Smooth muscle cell (in vitro differentiated cells): Measurements from ENCODE around the gene S100B. TPM values are rescaled to one million over a fixed set of nuclear protein-coding genes. Genes with fewer than 3 reads are reported as not detected.

ENCODE experiments used
- DNase-seq: peaks from one replicate; lab custom pipeline; 2025; ENCODE audit not compliant: unreplicated experiment; lab: John Stamatoyannopoulos, UW
- H2AFZ ChIP-seq: fragments of 200-600 bp; sonication (generic); 2 replicates; pipeline ENCODE4 v1.6.0; 2016; ENCODE audit warnings: antibody characterized with exemption, low read depth, mild to moderate bottlenecking
- H3F3A ChIP-seq: fragments of 200-600 bp; sonication (generic); 2 replicates; pipeline ENCODE4 v1.6.0; 2017; ENCODE audit warnings: antibody characterized with exemption, low read depth
- H3K27ac ChIP-seq: fragments of 200-600 bp; sonication (generic); 2 replicates; pipeline ENCODE4 v1.5.1; 2016; ENCODE audit warnings: low read depth, mild to moderate bottlenecking
- H3K27me3 ChIP-seq: fragments of 200-600 bp; sonication (generic); 2 replicates; pipeline ENCODE4 v1.6.1; 2016; ENCODE audit warnings: low read depth, mild to moderate bottlenecking
- H3K36me3 ChIP-seq: fragments of 200-600 bp; sonication (generic); 2 replicates; pipeline ENCODE4 v1.5.1; 2016; ENCODE audit warnings: low read depth
- H3K4me1 ChIP-seq: fragments of 200-600 bp; sonication (generic); 2 replicates; pipeline ENCODE4 v1.5.1; 2016; ENCODE audit warnings: low read depth
- H3K4me2 ChIP-seq: fragments of 200-600 bp; sonication (generic); 2 replicates; pipeline ENCODE4 v1.6.0; 2016; ENCODE audit warnings: mild to moderate bottlenecking
- H3K4me3 ChIP-seq: fragments of 200-600 bp; sonication (generic); 2 replicates; pipeline ENCODE4 v1.5.1; 2016; ENCODE audit warnings: mild to moderate bottlenecking
- H3K79me2 ChIP-seq: fragments of 200-600 bp; sonication (generic); 2 replicates; pipeline ENCODE4 v1.6.0; 2016; ENCODE audit warnings: low read depth, mild to moderate bottlenecking
- H3K9ac ChIP-seq: fragments of 200-600 bp; sonication (generic); 2 replicates; pipeline ENCODE4 v1.6.0; 2016; ENCODE audit warnings: low read depth
- H3K9me3 ChIP-seq: fragments of 200-600 bp; sonication (generic); replicated peaks from 2 replicates; pipeline ENCODE4 v1.5.1; 2016; ENCODE audit warnings: low read depth
- H4K20me1 ChIP-seq: fragments of 200-600 bp; sonication (generic); 2 replicates; pipeline ENCODE4 v1.6.0; 2016; ENCODE audit warnings: low read depth
- WGBS: methylation state at CpG from one replicate; pipeline ENCODE4 v1.1.7; 2016; ENCODE audit warnings: low lambda C conversion rate; 5-methylcytosine and 5-hydroxymethylcytosine counted together
- polyA plus RNA-seq: library from polyadenylated mRNA; unstranded; fragments of >200 nt; fragmentation: Nextera tagmentation; extraction: Ambion mirVana; gene quantifications from 2 replicates; pipeline ENCODE4 v1.2.1, GENCODE V29; 2016
- total RNA-seq: library from RNA; depleted of rRNA; stranded (reverse); fragments of >200 nt; gene quantifications from 2 replicates; pipeline ENCODE4 v1.2.3, GENCODE V29; 2014
- TF ChIP-seq, protein P1 (sequence below): fragments of 200-600 bp; sonication (generic); IDR thresholded peaks from 2 replicates; pipeline ENCODE4 v1.5.1; 2017; ENCODE audit warnings: borderline replicate concordance, mild to moderate bottlenecking, antibody characterized with exemption; ENCODE audit not compliant: insufficient read depth, poor library complexity, severe bottlenecking

S100B gene
- total and polyA plus RNA-seq, 2 experiments from 2014 or later, result not detected

DNA sequence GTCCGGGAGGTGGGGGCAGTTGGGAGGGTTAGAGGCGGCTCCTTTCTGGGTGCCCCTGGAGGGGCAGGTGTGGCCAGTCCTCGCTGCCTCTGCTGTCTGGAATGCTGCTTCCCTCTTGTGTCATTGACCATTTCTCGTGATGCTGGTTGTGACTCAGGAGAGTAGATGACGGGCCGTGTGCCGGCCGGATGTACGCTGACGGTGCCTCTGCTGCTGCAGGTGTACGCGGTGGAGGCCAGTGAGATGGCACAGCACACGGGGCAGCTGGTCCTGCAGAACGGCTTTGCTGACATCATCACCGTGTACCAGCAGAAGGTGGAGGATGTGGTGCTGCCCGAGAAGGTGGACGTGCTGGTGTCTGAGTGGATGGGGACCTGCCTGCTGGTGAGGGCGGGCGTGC, 44.5 kb upstream of the S100B start:
- H3F3A ChIP-seq, result no peaks in the 10 kb centered on the region
- no peak overlapping the region for H3K9ac ChIP-seq
- no peak overlapping the region for H2AFZ ChIP-seq
- H3K79me2 ChIP-seq, result peaks cover 45% of the 10 kb centered on the region
- no peak overlapping the region for H3K27ac ChIP-seq
- TF ChIP-seq, protein P1, sequence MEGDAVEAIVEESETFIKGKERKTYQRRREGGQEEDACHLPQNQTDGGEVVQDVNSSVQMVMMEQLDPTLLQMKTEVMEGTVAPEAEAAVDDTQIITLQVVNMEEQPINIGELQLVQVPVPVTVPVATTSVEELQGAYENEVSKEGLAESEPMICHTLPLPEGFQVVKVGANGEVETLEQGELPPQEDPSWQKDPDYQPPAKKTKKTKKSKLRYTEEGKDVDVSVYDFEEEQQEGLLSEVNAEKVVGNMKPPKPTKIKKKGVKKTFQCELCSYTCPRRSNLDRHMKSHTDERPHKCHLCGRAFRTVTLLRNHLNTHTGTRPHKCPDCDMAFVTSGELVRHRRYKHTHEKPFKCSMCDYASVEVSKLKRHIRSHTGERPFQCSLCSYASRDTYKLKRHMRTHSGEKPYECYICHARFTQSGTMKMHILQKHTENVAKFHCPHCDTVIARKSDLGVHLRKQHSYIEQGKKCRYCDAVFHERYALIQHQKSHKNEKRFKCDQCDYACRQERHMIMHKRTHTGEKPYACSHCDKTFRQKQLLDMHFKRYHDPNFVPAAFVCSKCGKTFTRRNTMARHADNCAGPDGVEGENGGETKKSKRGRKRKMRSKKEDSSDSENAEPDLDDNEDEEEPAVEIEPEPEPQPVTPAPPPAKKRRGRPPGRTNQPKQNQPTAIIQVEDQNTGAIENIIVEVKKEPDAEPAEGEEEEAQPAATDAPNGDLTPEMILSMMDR, result no peak
- WGBS, result 91% methylated on average over 19 of the region's 19 CpGs
- peaks cover 48% of the 10 kb centered on the region for H4K20me1 ChIP-seq
- H3K27me3 ChIP-seq, result no peaks in the 10 kb centered on the region
- DNase-seq, result no peak
- H3K9me3 ChIP-seq, result peaks cover under 1% of the 10 kb centered on the region
- no peak overlapping the region for H3K4me3 ChIP-seq
- no peak overlapping the region for H3K4me2 ChIP-seq
- H3K4me1 ChIP-seq, result no peaks in the 10 kb centered on the region
- peaks cover 44% of the 10 kb centered on the region for H3K36me3 ChIP-seq

DNA sequence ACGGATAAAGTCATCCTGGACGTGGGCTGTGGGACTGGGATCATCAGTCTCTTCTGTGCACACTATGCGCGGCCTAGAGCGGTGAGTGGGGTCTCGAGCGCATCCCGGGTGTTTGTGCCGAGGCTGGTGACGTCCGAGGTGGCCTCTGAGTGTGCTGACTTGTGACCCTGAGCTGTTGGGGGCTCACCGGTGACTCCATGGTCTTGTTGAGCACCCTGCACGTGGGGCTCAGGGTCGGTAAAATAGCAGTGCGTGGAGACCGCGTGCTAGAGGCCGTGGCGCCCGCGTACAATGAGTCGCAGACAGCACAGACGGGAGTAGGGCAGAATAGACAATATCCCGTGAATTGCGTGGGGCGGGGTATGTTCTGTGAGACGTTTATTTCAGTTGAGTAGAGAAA, 43.7 kb upstream of the S100B start:
- peaks cover 47% of the 10 kb centered on the region for H3K79me2 ChIP-seq
- H3K4me1 ChIP-seq, result no peaks in the 10 kb centered on the region
- H4K20me1 ChIP-seq, result peaks cover 48% of the 10 kb centered on the region
- H3F3A ChIP-seq, result no peaks in the 10 kb centered on the region
- H3K4me2 ChIP-seq, result no peak overlapping the region
- H3K9me3 ChIP-seq, result no peaks in the 10 kb centered on the region
- H3K27ac ChIP-seq, result no peak overlapping the region
- WGBS, result 96% methylated on average over 27 of the region's 27 CpGs
- TF ChIP-seq, protein P1, result no peak
- peaks cover 44% of the 10 kb centered on the region for H3K36me3 ChIP-seq
- no peaks in the 10 kb centered on the region for H3K27me3 ChIP-seq
- no peak for DNase-seq
- no peak overlapping the region for H2AFZ ChIP-seq
- H3K9ac ChIP-seq, result no peak overlapping the region
- no peak overlapping the region for H3K4me3 ChIP-seq

DNA sequence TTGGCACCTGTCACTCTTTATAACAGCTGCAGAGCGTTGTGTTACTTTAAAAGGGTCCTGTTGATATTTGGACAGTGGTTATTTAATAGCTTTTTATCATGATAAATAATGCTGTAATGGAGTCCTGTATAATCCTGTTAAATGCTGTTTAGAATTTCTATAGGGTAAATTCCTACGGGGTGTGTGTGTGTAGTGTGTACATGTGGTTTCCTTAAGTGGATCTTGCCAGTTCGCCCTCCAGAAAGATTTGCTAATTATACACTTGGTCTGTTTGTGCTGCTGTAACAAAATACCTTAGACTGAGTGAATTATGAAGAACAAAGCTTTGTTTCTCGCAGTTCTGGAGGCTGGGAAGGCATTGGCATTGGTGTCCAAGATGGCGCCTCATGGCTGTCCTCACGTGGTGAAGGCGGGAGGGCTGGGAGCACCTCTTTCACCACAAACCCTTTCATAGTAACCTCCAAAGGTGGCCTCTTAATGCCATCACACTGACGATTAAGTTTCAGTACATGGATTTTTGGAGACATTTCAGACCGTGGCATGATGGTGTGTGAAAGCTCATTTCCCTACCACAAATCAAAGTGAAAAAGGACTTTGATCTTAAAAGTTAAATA, 41.8 kb upstream of the S100B start:
- Histone ChIP-seq H3K27ac (no peak overlapping the region), H3K4me2 (no peak overlapping the region), H3F3A (no peaks in the 10 kb centered on the region), H3K9ac (no peak overlapping the region), H4K20me1 (peaks cover 52% of the 10 kb centered on the region), H3K4me1 (no peaks in the 10 kb centered on the region), H3K79me2 (peaks cover 47% of the 10 kb centered on the region), H2AFZ (no peak overlapping the region), H3K36me3 (peaks cover 30% of the 10 kb centered on the region), H3K27me3 (no peaks in the 10 kb centered on the region), H3K9me3 (no peaks in the 10 kb centered on the region), H3K4me3 (no peak overlapping the region)
- WGBS, result 88% methylated on average over 9 of the region's 9 CpGs
- DNase-seq, result no peak
- TF ChIP-seq, protein P1, result no peak

GRCh38 chr21:46645840-46646239, 41.0 kb upstream of the S100B start:
- Histone ChIP-seq H3K4me2 (no peak overlapping the region), H3K27ac (no peak overlapping the region), H3K4me3 (no peak overlapping the region), H2AFZ (no peak overlapping the region), H3K79me2 (peaks cover 47% of the 10 kb centered on the region), H3K27me3 (no peaks in the 10 kb centered on the region), H3K4me1 (no peaks in the 10 kb centered on the region), H4K20me1 (peaks cover 52% of the 10 kb centered on the region), H3K9me3 (no peaks in the 10 kb centered on the region), H3K9ac (no peak overlapping the region), H3F3A (no peaks in the 10 kb centered on the region), H3K36me3 (peaks cover 30% of the 10 kb centered on the region)
- 98% methylated on average over 5 of the region's 5 CpGs for WGBS
- TF ChIP-seq, protein P1, result no peak
- no peak for DNase-seq
